Ovary (tissue), 3 donors: Measurements from ENCODE around the gene PTPRN2.

ENCODE experiments used
- CTCF ChIP-seq, 3 donors: fragments of 450-650 bp in 2 of 3; fragments of 200-600 bp in 1 of 3; IDR thresholded peaks; one replicate each; pipeline versions ENCODE4 v1.5.1 to v1.8.0; 2016 to 2022; ENCODE audit warnings: antibody characterized with exemption in 3 of 3, mild to moderate bottlenecking in 1 of 3
- POLR2A ChIP-seq: fragments of 450-650 bp; IDR thresholded peaks from one replicate; pipeline ENCODE4 v1.6.1; 2017; ENCODE audit warnings: antibody characterized with exemption, mild to moderate bottlenecking, moderate library complexity
- donor health status: DM: no; HTN: no; CAD: no.

- TF ChIP-seq CTCF (IDR thresholded peaks at IDR 0.05) (no peak), POLR2A (no peak)
These were observed 847.3 kb downstream of the PTPRN2 start for GRCh38 chr7:157740251-157740798.
